Measurements from ENCODE around the gene CCSER2. TPM values are rescaled to one million over a fixed set of nuclear protein-coding genes. Genes with fewer than 3 reads are reported as not detected.
"Not testable (repeated sequence)": the region's sequence is repeated elsewhere in the genome, so short reads cannot be mapped to it uniquely, and the experiment has no call there.

CCSER2 gene
- total RNA-seq, 1 experiment from 2014 or later: 28.9 TPM

- Histone ChIP-seq H3K9me3 (ENCODE audit: control insufficient read depth in 1 of 2, insufficient read depth in 1 of 2, low read depth in 1 of 2, low read length in 2 of 2) (no peaks in the 10 kb centered on the region), H3K4me1 (ENCODE audit: control insufficient read depth in 1 of 2, insufficient read depth in 2 of 2, low read length in 2 of 2) (peaks cover 19 to 21% of the 10 kb centered on the region in 2 experiments; a peak in 3 of 4 replicates), H3K27me3 (ENCODE audit: insufficient read depth, low read length) (no peaks in the 10 kb centered on the region), H3K9me2 (ENCODE audit: insufficient read depth) (no peaks in the 10 kb centered on the region), H3K4me3 (replicated peaks in 1 of 2; ENCODE audit: low read depth in 1 of 2, low read length in 2 of 2) (no peak overlapping the region), H3K79me2 (ENCODE audit: insufficient read depth, low read length) (no peaks in the 10 kb centered on the region), H2AFZ (ENCODE audit: low read depth, low read length, poor library complexity, severe bottlenecking) (no peak overlapping the region), H4K20me1 (ENCODE audit: insufficient read depth) (no peaks in the 10 kb centered on the region), H3K4me2 (ENCODE audit: low read length) (no peak overlapping the region), H3K9ac (ENCODE audit: low read length) (no peak overlapping the region), H3K27ac (ENCODE audit: low read depth, low read length) (no peak overlapping the region), H3K36me3 (ENCODE audit: control insufficient read depth in 1 of 2, insufficient read depth in 2 of 2, low read length in 2 of 2) (no peaks in the 10 kb centered on the region)
- DNase-seq (ENCODE audit: low read depth, low spot score) (no peak), ATAC-seq (no peak)
- TF ChIP-seq EGR1 (IDR thresholded peaks at IDR 0.05; ENCODE audit: low read depth): no peak
- TF ChIP-seq JUND (IDR thresholded peaks at IDR 0.05): no peak
- no peak for TF ChIP-seq EZH2phosphoT487 (IDR thresholded peaks at IDR 0.05; ENCODE audit: borderline replicate concordance)
- no peak for TF ChIP-seq ELF1 (IDR thresholded peaks at IDR 0.05; ENCODE audit: borderline replicate concordance, low read depth)
- TF ChIP-seq EZH2 (IDR thresholded peaks at IDR 0.05): no peak
- TF ChIP-seq POLR2A (IDR thresholded peaks at IDR 0.05; ENCODE audit: borderline replicate concordance, extremely low read depth, insufficient read depth, insufficient read length): no peak
- TF ChIP-seq REST (IDR thresholded peaks at IDR 0.05; ENCODE audit: low read depth): no peak
- TF ChIP-seq ZNF274 (IDR thresholded peaks at IDR 0.05; ENCODE audit: low read depth, low read length): no peak
- TF ChIP-seq ATF3 (IDR thresholded peaks at IDR 0.05): no peak
- no peak for TF ChIP-seq TCF7L2 (IDR thresholded peaks at IDR 0.05; ENCODE audit: borderline replicate concordance, extremely low read depth, insufficient read depth, insufficient read length)
- BruUV-seq (replicated peaks): no TSS peak
- CTCF ChIA-PET: no interaction called here
- intact Hi-C loops (cut with micrococcal nuclease): no loop called here
- POLR2A ChIA-PET: interaction anchor here (1.0 kb wide), 1 partner anchor 14 kb away, joined by 3 read pairs; no protein-coding TSS in a partner anchor
- RAD21 ChIA-PET (ENCODE audit: low non-redundant PET in 1 of 2, low total read pairs in 2 of 2, uncharacterized antibody in 2 of 2, unreplicated experiment in 2 of 2): no interaction called here
Measured at GRCh38 chr10:84525120-84525806, 196.9 kb downstream of the CCSER2 start.

- H3K4me3 ChIP-seq (replicated peaks in 1 of 2; ENCODE audit: low read depth in 1 of 2, low read length in 2 of 2); BruUV-seq (replicated peaks); ATAC-seq; CTCF ChIA-PET; RAD21 ChIA-PET (ENCODE audit: low non-redundant PET in 1 of 2, low total read pairs in 2 of 2, uncharacterized antibody in 2 of 2, unreplicated experiment in 2 of 2); H4K20me1 ChIP-seq (ENCODE audit: insufficient read depth); H3K4me2 ChIP-seq (ENCODE audit: low read length); H3K36me3 ChIP-seq (ENCODE audit: control insufficient read depth in 1 of 2, insufficient read depth in 2 of 2, low read length in 2 of 2); H3K9me3 ChIP-seq (ENCODE audit: control insufficient read depth in 1 of 2, insufficient read depth in 1 of 2, low read depth in 1 of 2, low read length in 2 of 2); H3K9me2 ChIP-seq (ENCODE audit: insufficient read depth); H3K27ac ChIP-seq (ENCODE audit: low read depth, low read length); H3K27me3 ChIP-seq (ENCODE audit: insufficient read depth, low read length); H3K9ac ChIP-seq (ENCODE audit: low read length); H3K79me2 ChIP-seq (ENCODE audit: insufficient read depth, low read length); DNase-seq (ENCODE audit: low read depth, low spot score); intact Hi-C loops (cut with micrococcal nuclease); H2AFZ ChIP-seq (ENCODE audit: low read depth, low read length, poor library complexity, severe bottlenecking): not testable (repeated sequence)
- peaks cover 19 to 21% of the 10 kb centered on the region in 2 experiments; a peak in 3 of 4 replicates for H3K4me1 ChIP-seq (ENCODE audit: control insufficient read depth in 1 of 2, insufficient read depth in 2 of 2, low read length in 2 of 2)
- POLR2A ChIA-PET: interaction anchor here (1.0 kb wide), 1 partner anchor 14 kb away, joined by 3 read pairs; no protein-coding TSS in a partner anchor
Measured at GRCh38 chr10:84525807-84526182, 197.4 kb downstream of the CCSER2 start.
